Measurements from ENCODE around the gene PKLR.
"Not testable (repeated sequence)": the region's sequence is repeated elsewhere in the genome, so short reads cannot be mapped to it uniquely, and the experiment has no call there.

The PKLR gene

GRCh38 chr1:155301342-155301841, at the start of gene PKLR:
Gene PKLR (minus strand): TSS chr1:155301438. CDS start chr1:155301395, 43 bp downstream.
- DNase-seq: no peak

GRCh38 chr1:155342842-155343241, 41.6 kb upstream of the PKLR start:
- DNase-seq: no peak

- no peak for DNase-seq
These were observed 38.4 kb upstream of the PKLR start for GRCh38 chr1:155339515-155340097.

- DNase-seq: no peak
These were observed 33.7 kb upstream of the PKLR start for GRCh38 chr1:155334962-155335361.

GRCh38 chr1:155329980-155330598, 28.9 kb upstream of the PKLR start:
- DNase-seq: no peak

- DNase-seq: not testable (repeated sequence)
These were observed 27.6 kb upstream of the PKLR start for GRCh38 chr1:155328856-155329255.

GRCh38 chr1:155327981-155328380, 26.7 kb upstream of the PKLR start:
- no peak for DNase-seq

GRCh38 chr1:155326631-155327037, 25.4 kb upstream of the PKLR start:
- no peak for DNase-seq

GRCh38 chr1:155326020-155326526, 24.8 kb upstream of the PKLR start:
- no peak for DNase-seq

GRCh38 chr1:155325603-155325893, 24.3 kb upstream of the PKLR start:
- no peak for DNase-seq

GRCh38 chr1:155324717-155325602, 23.7 kb upstream of the PKLR start:
- no peak for DNase-seq

- DNase-seq: peak; percentile 67
These were observed 22.9 kb upstream of the PKLR start for GRCh38 chr1:155324037-155324716.

GRCh38 chr1:155323729-155324036, 22.4 kb upstream of the PKLR start:
- DNase-seq: peak; percentile 65

- peak; percentile 67 for DNase-seq
These were observed 21.9 kb upstream of the PKLR start for GRCh38 chr1:155322953-155323728.

GRCh38 chr1:155322571-155322952, 21.3 kb upstream of the PKLR start:
- DNase-seq: no peak

GRCh38 chr1:155321639-155322503, 20.6 kb upstream of the PKLR start:
- no peak for DNase-seq

GRCh38 chr1:155320661-155321617, 19.7 kb upstream of the PKLR start, which contains the start of gene RUSC1:
Gene RUSC1 (plus strand): TSS chr1:155320894. CDS start chr1:155321774, 880 bp downstream.
- DNase-seq: no peak

GRCh38 chr1:155320252-155320651, 19.0 kb upstream of the PKLR start:
- DNase-seq: no peak

GRCh38 chr1:155319536-155319935, 18.3 kb upstream of the PKLR start:
- DNase-seq: no peak

GRCh38 chr1:155318082-155318481, 16.8 kb upstream of the PKLR start:
- no peak for DNase-seq

Measured in NK-92 treated with Interleukin-12 subunit alpha and Interleukin-12 subunit beta, amount 100 ng/mL, for 24 hours (cell line).